ENCODE data around the gene PTPN20.
"Not testable (repeated sequence)": the region's sequence is repeated elsewhere in the genome, so short reads cannot be mapped to it uniquely, and the experiment has no call there.

GRCh38 chr10:46948687-46949518 lies 37.7 kb downstream of the PTPN20 start:
- not testable (repeated sequence) for TF ChIP-seq GABPB1 (CRISPR knock-in tag; IDR thresholded peaks at IDR 0.05); ATF2 (CRISPR knock-in tag; IDR thresholded peaks at IDR 0.05; ENCODE audit: borderline replicate concordance, low read depth); ETV6 (CRISPR knock-in tag; IDR thresholded peaks at IDR 0.05); ZNF281 (CRISPR knock-in tag; IDR thresholded peaks at IDR 0.05); ZNF416 (CRISPR knock-in tag; IDR thresholded peaks at IDR 0.05); CBFB (CRISPR knock-in tag; IDR thresholded peaks at IDR 0.05; ENCODE audit: low read depth)

All from WTC11 (cell line).